ENCODE data around the gene PPP1R7. TPM values are rescaled to one million over a fixed set of nuclear protein-coding genes. Genes with fewer than 3 reads are reported as not detected.

The PPP1R7 gene
- total RNA-seq, 2 experiments from 2014 or later: 36.4 to 38.2 TPM

DNA sequence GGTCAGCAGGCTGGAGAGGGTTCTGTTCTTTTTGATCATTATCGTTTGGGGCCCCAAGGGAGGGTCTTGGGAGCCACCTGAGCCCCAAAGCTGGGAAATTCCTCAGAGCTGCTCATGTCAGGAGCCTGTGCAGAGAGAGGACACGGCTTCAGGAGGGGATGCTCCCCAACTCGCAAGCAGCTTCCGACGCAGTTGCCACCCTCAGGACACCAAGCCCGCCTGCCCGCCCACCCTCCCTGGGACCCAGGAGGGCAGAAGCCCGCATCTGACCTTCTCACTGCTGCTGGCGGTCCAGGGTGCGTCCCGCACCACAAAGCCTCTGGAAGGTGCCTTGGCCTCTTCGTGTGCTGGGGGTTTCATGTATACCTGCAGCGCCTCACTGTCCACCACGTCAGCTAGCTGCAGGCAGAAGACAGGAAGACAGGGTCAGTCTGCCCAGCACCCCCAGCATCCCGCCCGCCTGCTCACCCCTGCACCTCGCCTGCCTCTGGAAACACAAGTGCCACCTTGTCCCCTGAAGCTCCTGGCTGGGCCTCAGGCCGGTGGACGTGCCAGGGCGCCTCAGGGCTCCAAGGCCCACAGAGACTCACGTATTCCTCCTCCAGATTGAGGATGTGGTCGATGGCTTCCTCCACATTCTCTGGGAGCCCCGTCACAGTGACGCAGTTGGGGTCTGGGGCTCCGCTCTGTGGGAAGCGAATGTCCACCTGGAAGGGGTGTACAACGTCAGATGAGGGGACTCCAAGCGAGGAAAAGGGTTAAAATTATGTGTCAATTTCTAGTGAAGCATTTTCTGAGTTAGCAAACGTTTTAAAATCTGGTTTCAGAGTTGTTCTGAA is 79.5 kb downstream of the PPP1R7 start:
- H3K9me3 Mint-ChIP-seq: no peaks in the 10 kb centered on the region
- DNase-seq: no peak
- TF ChIP-seq, protein P1, sequence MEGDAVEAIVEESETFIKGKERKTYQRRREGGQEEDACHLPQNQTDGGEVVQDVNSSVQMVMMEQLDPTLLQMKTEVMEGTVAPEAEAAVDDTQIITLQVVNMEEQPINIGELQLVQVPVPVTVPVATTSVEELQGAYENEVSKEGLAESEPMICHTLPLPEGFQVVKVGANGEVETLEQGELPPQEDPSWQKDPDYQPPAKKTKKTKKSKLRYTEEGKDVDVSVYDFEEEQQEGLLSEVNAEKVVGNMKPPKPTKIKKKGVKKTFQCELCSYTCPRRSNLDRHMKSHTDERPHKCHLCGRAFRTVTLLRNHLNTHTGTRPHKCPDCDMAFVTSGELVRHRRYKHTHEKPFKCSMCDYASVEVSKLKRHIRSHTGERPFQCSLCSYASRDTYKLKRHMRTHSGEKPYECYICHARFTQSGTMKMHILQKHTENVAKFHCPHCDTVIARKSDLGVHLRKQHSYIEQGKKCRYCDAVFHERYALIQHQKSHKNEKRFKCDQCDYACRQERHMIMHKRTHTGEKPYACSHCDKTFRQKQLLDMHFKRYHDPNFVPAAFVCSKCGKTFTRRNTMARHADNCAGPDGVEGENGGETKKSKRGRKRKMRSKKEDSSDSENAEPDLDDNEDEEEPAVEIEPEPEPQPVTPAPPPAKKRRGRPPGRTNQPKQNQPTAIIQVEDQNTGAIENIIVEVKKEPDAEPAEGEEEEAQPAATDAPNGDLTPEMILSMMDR (IDR thresholded peaks at IDR 0.05): no peak
- no peak overlapping the region for H3K27ac Mint-ChIP-seq
- POLR2A ChIA-PET: interaction anchor here (0.7 kb wide), 1 partner anchor 22 kb away, joined by 3 read pairs; no protein-coding TSS in a partner anchor
- Histone ChIP-seq H3K27me3 (ENCODE audit: control insufficient read depth in 1 of 2, insufficient read depth in 2 of 2, low read length in 2 of 2) (no peaks in the 10 kb centered on the region), H3K27ac (ENCODE audit: low read depth in 1 of 2, low read length in 2 of 2) (no peak overlapping the region), H3K4me3 (ENCODE audit: low read length) (no peak overlapping the region), H3K36me3 (ENCODE audit: insufficient read depth, low read length) (peaks cover 69% of the 10 kb centered on the region), H3K9me3 (ENCODE audit: control insufficient read depth in 1 of 2, insufficient read depth in 1 of 2, low read length in 2 of 2) (peaks cover 0 to 4% of the 10 kb centered on the region in 2 experiments), H3K4me1 (ENCODE audit: insufficient read depth, low read length) (no peaks in the 10 kb centered on the region)
- CTCF ChIA-PET: no interaction called here
- H3K36me3 Mint-ChIP-seq (ENCODE audit: low read depth): peaks cover 69% of the 10 kb centered on the region
- no peak overlapping the region for H3K4me3 Mint-ChIP-seq
- no peaks in the 10 kb centered on the region for H3K27me3 Mint-ChIP-seq
- intact Hi-C loops (cut with DNase I, micrococcal nuclease): no loop called here
- H3K4me1 Mint-ChIP-seq (ENCODE audit: low read depth): no peaks in the 10 kb centered on the region
- no peak for ATAC-seq (ENCODE audit: poor library complexity)

GRCh38 chr2:241230435-241230834 is 80.2 kb downstream of the PPP1R7 start:
- ChIA-PET POLR2A (no interaction called here), CTCF (no interaction called here)
- H3K4me3 Mint-ChIP-seq: no peak overlapping the region
- DNase-seq (no peak), ATAC-seq (ENCODE audit: poor library complexity) (no peak)
- H3K4me1 Mint-ChIP-seq (ENCODE audit: low read depth): no peaks in the 10 kb centered on the region
- no peak overlapping the region for H3K27ac ChIP-seq (ENCODE audit: low read depth in 1 of 2, low read length in 2 of 2)
- H3K9me3 ChIP-seq (ENCODE audit: control insufficient read depth in 1 of 2, insufficient read depth in 1 of 2, low read length in 2 of 2): peaks cover 0 to 4% of the 10 kb centered on the region in 2 experiments
- no peaks in the 10 kb centered on the region for H3K4me1 ChIP-seq (ENCODE audit: insufficient read depth, low read length)
- no peaks in the 10 kb centered on the region for H3K9me3 Mint-ChIP-seq
- H3K36me3 ChIP-seq (ENCODE audit: insufficient read depth, low read length): peaks cover 75% of the 10 kb centered on the region
- peaks cover 76% of the 10 kb centered on the region for H3K36me3 Mint-ChIP-seq (ENCODE audit: low read depth)
- no peaks in the 10 kb centered on the region for H3K27me3 Mint-ChIP-seq
- TF ChIP-seq, protein P1 (IDR thresholded peaks at IDR 0.05): no peak
- H3K27me3 ChIP-seq (ENCODE audit: control insufficient read depth in 1 of 2, insufficient read depth in 2 of 2, low read length in 2 of 2): no peaks in the 10 kb centered on the region
- no peak overlapping the region for H3K27ac Mint-ChIP-seq
- H3K4me3 ChIP-seq (ENCODE audit: low read length): no peak overlapping the region
- intact Hi-C loops (cut with DNase I, micrococcal nuclease): no loop called here

- H3K9me3 Mint-ChIP-seq: no peaks in the 10 kb centered on the region
- DNase-seq: no peak
- ChIA-PET CTCF (no interaction called here), POLR2A (no interaction called here)
- no peak for ATAC-seq (ENCODE audit: poor library complexity)
- Histone ChIP-seq H3K36me3 (ENCODE audit: insufficient read depth, low read length) (peaks cover 93% of the 10 kb centered on the region), H3K27ac (ENCODE audit: low read depth in 1 of 2, low read length in 2 of 2) (no peak overlapping the region), H3K4me1 (ENCODE audit: insufficient read depth, low read length) (no peaks in the 10 kb centered on the region), H3K4me3 (ENCODE audit: low read length) (no peak overlapping the region), H3K27me3 (ENCODE audit: control insufficient read depth in 1 of 2, insufficient read depth in 2 of 2, low read length in 2 of 2) (no peaks in the 10 kb centered on the region), H3K9me3 (ENCODE audit: control insufficient read depth in 1 of 2, insufficient read depth in 1 of 2, low read length in 2 of 2) (peaks cover 0 to 4% of the 10 kb centered on the region in 2 experiments)
- no peak overlapping the region for H3K4me3 Mint-ChIP-seq
- TF ChIP-seq, protein P1 (IDR thresholded peaks at IDR 0.05): no peak
- no peak overlapping the region for H3K27ac Mint-ChIP-seq
- H3K36me3 Mint-ChIP-seq (ENCODE audit: low read depth): peaks cover 92% of the 10 kb centered on the region
- intact Hi-C loops (cut with DNase I, micrococcal nuclease): no loop called here
- H3K4me1 Mint-ChIP-seq (ENCODE audit: low read depth): no peaks in the 10 kb centered on the region
- no peaks in the 10 kb centered on the region for H3K27me3 Mint-ChIP-seq
Measured at GRCh38 chr2:241232736-241233575, 82.7 kb downstream of the PPP1R7 start.

Other genes starting within 250 kb of the PPP1R7 start
- gene CROCC2, start 244.1 kb upstream of the PPP1R7 start, total RNA-seq: not detected
- gene SNED1, start 151.8 kb upstream of the PPP1R7 start, total RNA-seq: 10 to 100 TPM; 42.0 to 42.7 TPM
- 10 to 100 TPM; 84.0 to 87.5 TPM for gene MTERF4, start 48.2 kb upstream of the PPP1R7 start, total RNA-seq
- 10 to 100 TPM; 78.0 to 87.9 TPM for gene PASK, start 995 bp upstream of the PPP1R7 start, total RNA-seq
- gene ANO7, start 38.2 kb downstream of the PPP1R7 start, total RNA-seq: under 1 TPM; 0.14 to 0.25 TPM
- gene HDLBP, start 165.2 kb downstream of the PPP1R7 start, total RNA-seq: 10 to 100 TPM; 82.0 to 97.9 TPM
- gene SEPTIN2, start 165.5 kb downstream of the PPP1R7 start, total RNA-seq: 100 to 1,000 TPM; 189 to 196 TPM
- gene FARP2, start 205.8 kb downstream of the PPP1R7 start, total RNA-seq: 10 to 100 TPM; 17.2 to 18.3 TPM

All from CD4-positive, alpha-beta T cell (primary cell).